ENCODE data around the gene SRSF4.
A peak's percentile ranks its signal among the peaks of the same experiment; 100 is the strongest.
"Not testable (repeated sequence)": the region's sequence is repeated elsewhere in the genome, so short reads cannot be mapped to it uniquely, and the experiment has no call there.

Gene SRSF4

GRCh38 chr1:29126198-29126597, 55.5 kb downstream of the SRSF4 start:
- no peak for DNase-seq (ENCODE audit: low read depth in 2 of 3, low spot score in 1 of 3)

GRCh38 chr1:29125788-29126187, 55.9 kb downstream of the SRSF4 start:
- no peak for DNase-seq (ENCODE audit: low read depth in 2 of 3, low spot score in 1 of 3)

- no peak for DNase-seq (ENCODE audit: low read depth in 2 of 3, low spot score in 1 of 3)
Observed at GRCh38 chr1:29125237-29125641, 56.5 kb downstream of the SRSF4 start.

DNA sequence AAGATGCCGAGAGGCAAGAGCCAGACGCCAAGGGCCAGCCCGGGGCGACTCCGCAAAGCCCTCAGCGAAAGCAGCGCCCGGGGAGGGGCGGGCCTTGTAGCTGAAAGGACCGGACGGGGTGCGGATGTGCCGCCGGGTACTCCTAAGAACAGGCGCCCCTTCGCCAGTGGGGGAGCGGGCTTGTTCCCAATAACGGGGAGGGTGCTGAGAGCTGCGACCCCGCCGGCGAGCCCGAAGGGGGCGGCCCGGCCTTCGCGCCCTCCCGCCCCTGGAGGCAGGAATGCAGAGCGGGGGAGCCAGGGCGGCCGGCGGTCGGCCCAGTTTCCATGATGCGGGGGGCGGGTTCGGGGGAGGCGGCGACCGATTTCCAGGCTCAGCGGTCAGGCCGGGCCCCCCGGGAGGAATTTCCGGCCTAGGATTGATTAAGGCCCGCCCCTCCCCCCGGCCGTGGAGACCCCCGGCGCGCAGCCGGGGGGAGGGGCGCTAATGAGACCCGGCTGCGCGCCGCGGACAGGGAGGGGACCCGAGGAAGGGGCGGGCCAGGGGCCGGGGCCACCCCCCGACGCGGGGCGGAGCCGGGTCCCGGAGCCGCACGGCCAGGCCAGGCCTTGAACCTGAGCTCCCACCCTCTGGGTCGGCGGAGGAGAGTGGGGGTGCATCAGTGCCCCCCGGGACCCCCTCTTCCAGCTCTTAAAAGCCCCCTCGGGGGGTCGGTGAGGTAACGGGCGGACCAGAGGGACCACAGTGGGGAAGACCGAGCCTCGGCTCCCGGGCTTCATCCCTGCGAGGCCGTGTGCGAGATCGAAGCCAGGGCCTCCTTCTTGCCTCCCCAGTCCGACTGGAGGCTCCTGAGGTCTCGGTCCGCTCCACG, 57.1 kb downstream of the SRSF4 start:
- DNase-seq (ENCODE audit: low read depth in 2 of 3, low spot score in 1 of 3), result peak; percentile 38 to 59 (median 44)

DNA sequence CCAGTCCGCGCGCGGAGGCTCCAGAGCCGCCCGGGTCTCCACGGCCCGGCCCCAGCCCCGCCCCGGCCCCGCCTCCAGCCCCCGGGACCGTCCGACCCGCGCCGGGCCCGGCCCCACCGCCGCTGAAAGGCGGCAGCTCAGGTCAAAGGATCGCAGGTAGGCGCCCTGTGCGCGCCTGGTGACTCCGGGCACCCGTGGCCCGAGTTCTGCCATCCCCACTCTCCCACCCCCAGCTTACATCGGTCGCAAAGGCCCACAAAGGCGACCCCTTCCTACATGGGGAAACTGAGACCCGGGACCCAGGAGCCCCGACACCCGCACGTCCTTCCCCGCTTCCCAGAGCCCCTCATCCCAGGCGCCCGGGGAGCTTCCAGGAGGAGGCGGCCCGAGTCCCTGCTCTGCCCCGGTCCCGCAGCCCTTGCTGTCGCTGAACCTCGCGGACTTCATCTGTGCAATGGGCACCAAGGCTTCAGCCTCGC, 57.8 kb downstream of the SRSF4 start, which contains the start of gene TMEM200B:
TSS of gene TMEM200B (minus strand) at position 17 of the 479 bp plus-strand sequence. CDS start 2,075 bp downstream, outside the sequence.
- DNase-seq (ENCODE audit: low read depth in 2 of 3, low spot score in 1 of 3), result peak in 1 of 3 donors; percentile 12

GRCh38 chr1:29123053-29123886, 58.4 kb downstream of the SRSF4 start:
- peak in 1 of 3 donors; percentile 19 for DNase-seq (ENCODE audit: low read depth in 2 of 3, low spot score in 1 of 3)

GRCh38 chr1:29122682-29123052, 59.0 kb downstream of the SRSF4 start:
- DNase-seq (ENCODE audit: low read depth in 2 of 3, low spot score in 1 of 3), result peak in 1 of 3 donors; percentile 5

DNA sequence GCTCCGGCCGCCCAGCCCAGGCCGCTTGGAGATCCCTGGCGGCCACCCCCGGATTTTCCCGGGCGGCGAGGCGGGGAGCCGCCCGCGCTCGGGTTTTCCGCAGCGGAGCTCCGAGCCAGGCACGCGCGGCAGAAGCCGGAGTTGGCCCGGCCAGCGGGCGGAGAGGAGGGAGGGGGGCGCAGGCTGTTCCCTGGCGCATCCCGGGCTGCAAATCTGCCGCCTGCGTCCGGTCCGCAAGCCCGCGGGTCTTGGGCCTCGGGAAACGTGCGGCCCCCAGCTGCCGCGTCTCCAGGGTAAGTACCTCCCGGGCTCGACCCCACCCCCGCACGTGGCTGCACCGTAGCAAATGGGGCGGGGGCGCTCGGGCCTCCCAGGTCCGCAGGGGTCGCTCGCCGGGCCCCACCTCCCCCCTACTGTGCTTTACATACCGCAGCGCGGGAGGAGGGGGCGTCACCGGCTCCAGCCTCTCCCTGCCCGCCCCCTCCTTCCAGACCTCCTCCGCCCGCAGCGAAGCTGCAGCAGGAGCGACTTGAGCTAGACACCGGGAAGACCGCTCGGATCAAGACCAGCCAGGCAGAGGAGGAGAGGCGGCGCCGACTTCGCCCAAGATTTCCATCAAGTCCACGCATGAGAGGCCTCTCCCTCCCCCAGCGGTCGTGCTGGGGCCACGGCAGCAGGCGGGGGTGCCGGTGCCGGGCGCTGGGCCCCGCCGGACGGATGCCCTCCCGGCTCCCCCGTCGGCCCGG, 59.6 kb downstream of the SRSF4 start:
- DNase-seq (ENCODE audit: low read depth in 2 of 3, low spot score in 1 of 3), result peak in 1 of 3 donors; percentile 12

- no peak for DNase-seq (ENCODE audit: low read depth in 2 of 3, low spot score in 1 of 3)
Observed at GRCh38 chr1:29121516-29121935, 60.2 kb downstream of the SRSF4 start.

DNA sequence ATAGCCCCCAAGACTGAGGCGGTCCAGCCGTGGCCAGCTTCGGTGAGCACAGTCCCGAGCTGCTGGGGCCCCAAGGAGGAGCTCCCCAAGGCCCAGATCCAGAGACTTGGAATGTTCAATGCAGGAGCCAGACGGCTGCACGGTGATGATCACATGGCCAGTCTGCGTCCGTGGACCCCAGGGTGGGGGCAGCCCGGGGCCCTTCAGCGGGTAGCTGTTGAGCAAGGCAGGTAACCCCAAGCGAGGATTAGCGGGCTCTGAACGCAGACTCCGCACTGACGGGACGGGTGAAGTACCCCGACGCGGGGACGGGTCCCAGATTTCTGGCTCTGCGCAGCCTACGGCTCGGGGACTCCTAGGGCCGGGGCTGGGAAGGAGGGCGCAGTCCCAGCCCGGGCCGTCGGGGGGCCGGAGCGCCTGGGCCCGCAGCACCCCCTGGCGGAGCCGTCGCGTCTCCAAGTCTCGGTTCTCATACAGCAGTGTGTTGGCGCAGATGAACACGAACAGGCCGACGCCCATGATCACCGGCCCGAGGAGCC, 60.7 kb downstream of the SRSF4 start:
- DNase-seq (ENCODE audit: low read depth in 2 of 3, low spot score in 1 of 3), result peak; percentile 55 to 60 (median 58)

DNA sequence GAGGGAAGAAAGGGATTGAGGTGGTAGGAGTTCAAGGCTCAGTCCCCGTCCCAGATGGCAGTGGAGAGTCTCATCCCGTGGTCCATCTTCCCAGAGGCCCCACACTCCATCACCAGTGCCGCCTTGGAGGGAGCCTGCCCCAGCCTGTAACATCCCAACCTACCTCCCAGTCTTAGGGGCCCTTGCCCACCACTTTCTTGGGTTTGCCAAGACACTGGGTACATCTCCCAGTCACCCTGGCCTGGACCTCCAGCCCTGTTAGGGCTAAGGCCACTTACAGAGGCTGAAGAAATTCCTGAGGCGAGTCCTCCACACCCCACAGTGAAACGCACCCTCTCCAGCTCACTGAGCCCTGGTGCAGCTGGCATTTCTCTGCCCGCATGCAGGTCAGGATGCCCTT, 61.3 kb downstream of the SRSF4 start:
- DNase-seq (ENCODE audit: low read depth in 2 of 3, low spot score in 1 of 3), result no peak

- DNase-seq (ENCODE audit: low read depth in 2 of 3, low spot score in 1 of 3), result no peak
Observed at GRCh38 chr1:29119121-29119929, 62.4 kb downstream of the SRSF4 start.

DNA sequence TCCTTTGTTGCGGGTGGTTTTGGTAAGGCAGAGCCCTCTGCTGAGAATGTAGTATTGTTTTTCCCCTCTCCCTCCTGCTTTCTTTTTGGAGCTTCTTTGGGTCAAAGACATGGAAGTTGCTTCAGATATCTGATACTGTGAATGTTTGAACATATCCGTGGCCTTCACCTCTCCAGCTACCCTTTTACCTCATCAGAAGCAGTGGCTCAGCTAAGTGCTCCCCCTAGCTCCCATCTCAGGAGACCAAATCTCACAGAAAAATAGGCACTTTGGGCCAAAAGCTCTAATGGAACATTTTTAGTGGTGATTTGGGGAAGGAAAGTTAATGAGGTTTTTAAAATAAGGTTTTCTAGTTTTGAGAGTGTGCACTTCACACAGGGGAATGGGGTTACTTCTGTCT, 64.3 kb downstream of the SRSF4 start:
- no peak for DNase-seq (ENCODE audit: low read depth in 2 of 3, low spot score in 1 of 3)

GRCh38 chr1:29114654-29115053, 67.0 kb downstream of the SRSF4 start:
- DNase-seq (ENCODE audit: low read depth in 2 of 3, low spot score in 1 of 3), result no peak

DNA sequence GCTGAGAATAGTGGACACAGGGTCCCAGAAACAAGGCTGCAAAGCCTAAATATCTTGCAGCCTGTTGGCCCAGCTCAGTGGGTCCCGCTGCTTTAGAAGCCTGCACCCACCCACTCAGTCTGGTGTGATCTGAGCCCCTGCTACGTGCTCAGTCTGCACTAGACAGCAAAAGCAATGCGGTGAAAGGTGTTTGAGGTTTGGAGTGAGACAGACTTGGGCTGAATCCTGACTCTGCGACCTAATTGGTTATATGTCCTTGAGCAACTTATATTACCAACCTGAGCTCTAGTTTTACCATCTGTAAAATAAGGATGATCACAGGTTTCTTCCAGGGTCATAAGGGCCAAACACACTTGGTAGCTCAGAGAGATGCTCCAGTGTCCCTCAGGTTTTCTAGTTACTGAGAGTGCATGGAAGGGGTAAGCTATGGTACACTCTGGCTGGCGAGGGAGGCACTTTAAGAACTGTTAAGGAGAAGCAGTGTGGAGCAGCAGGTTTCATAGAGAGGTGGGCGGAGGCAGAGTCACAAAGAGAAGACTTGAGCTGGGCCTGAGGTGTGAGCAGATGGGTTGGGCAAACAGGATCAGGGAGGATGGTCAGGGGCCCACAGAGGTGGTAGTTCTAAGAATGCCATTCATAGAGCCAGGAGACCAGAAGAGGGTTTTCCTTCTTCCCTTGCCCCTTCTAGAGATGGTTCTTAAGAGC, 68.1 kb downstream of the SRSF4 start:
- no peak for DNase-seq (ENCODE audit: low read depth in 2 of 3, low spot score in 1 of 3)

- no peak for DNase-seq (ENCODE audit: low read depth in 2 of 3, low spot score in 1 of 3)
Observed at GRCh38 chr1:29112705-29113412, 68.8 kb downstream of the SRSF4 start.

DNA sequence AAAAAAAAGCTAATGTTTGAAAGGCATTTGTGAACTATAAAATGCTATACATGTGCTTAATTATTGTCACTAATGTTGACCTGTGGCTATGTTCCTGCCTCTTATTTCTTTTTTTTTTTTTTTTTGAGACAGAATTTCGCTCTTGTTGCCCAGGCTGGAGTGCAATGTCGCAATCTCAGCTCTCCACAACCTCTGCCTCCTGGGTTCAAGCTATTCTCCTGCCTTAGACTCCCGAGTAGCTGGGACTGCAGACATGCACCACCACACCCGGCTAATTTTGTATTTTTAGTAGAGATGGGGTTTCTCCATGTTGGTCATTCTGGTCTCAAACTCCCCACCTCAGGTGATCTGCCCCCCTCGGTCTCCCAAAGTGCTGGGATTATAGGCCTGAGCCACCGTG, 73.7 kb downstream of the SRSF4 start:
- DNase-seq (ENCODE audit: low read depth in 2 of 3, low spot score in 1 of 3), result not testable (repeated sequence)

DNA sequence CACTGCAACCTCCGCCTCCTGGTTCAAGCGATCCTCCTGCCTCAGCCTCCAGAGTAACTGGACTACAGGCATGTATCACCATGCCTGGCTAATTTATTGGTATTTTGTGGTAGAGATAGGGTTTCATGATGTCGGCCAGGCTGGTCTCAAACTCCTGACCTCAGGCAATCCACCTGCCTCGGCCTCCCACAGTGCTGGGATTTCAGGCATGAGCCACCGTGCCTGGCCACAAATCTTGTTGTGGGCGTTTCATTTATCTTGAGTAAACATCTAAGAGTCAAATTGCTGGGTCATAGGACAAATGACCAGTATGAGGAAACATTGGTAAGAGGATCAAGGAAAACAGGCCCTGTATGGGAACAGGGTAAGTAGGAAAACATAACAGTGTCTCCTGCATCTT, 75.9 kb downstream of the SRSF4 start:
- no peak for DNase-seq (ENCODE audit: low read depth in 2 of 3, low spot score in 1 of 3)

DNA sequence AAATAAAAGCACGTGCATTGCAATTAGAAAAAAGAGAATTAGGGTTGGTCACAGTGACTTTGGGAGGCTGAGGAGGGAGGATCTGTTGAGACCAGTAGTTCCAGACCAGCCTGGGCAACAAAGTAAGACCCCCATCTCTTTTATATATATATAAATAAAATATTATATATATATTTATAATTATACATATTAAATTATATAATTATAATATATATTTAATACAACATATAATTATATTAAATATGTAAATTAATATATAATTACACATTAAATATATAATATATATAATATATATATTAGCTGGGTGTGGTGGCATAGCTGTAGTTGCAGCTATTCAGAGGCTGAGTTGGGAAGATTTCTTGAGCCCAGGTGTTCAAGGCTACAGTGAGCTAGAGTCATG, 81.2 kb downstream of the SRSF4 start:
- no peak for DNase-seq (ENCODE audit: low read depth in 2 of 3, low spot score in 1 of 3)
